HG03196 (cell line): ENCODE results near the gene CDCA7L.
"Not testable (repeated sequence)": the region's sequence is repeated elsewhere in the genome, so short reads cannot be mapped to it uniquely, and the experiment has no call there.

Source experiments
- ATAC-seq: cut with Tn5 transposase; IDR thresholded peaks from one replicate; pipeline ENCODE4 v1.9.1; 2021; ENCODE audit not compliant: unreplicated experiment

Gene CDCA7L

GRCh38 chr7:21944616-21945453 is 864 bp downstream of the CDCA7L start:
- ATAC-seq: no peak

DNA sequence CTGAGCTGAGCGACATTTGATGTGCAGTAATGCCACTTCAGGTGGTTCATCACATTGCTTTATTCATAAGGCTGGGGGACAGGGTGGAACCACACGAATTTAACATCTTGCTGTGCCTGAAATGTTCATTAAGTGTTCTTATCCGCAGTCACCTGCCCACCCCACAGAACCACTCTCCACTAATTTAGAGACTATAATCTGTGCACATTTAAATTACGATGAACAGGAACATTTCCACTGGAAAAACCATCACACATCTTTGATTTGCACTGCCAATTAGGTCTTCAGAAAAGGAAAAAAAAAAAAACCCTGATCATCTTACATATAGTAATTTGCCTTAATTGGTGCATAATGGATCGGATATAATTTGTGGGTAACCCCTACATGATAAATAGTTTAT is 2.3 kb downstream of the CDCA7L start:
- no peak for ATAC-seq

DNA sequence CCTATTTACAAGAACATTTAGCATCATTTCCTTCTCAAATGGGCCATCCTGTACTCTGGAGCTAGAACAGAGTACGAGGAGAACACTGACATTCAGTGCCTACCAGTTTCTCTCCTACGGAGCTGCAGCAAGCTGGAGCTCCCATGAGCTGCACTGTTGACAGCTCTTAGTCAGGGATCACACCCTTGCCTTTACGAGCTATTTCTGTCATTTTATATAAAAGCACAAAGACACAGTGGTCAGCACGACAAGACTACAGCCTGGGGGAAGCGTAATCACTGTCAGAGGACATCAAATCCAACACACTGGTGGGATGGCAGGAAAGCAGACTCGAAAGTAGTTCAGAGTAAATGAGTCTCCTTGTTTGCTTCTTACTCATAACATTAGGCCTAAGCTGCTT is 2.7 kb downstream of the CDCA7L start:
- ATAC-seq: no peak

DNA sequence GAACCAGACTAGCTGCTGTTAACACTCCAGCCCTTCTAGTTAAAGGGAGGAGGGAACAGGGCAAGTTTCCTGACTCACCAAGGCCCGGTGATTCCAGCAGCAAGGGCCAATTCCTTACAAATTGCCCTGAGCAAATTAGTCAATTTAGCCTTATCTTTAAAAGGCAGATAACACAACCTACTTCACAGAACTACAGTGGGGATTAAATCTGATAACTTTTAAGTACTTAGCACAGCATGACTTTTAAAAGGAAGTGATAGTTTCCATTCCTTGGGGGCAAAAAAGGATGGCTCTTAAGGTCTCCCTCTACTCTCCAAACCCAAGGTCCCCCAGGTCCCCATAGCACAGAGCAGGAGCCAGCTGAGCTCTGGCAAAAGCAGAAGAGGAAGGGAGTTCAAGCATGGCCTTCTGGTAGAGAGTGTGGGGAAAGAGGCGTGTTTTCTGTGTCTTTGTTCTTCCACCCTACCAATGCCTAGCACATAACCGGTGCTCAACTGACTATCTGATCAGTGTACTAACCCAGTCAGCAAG is 4.0 kb downstream of the CDCA7L start:
- no peak for ATAC-seq

- no peak for ATAC-seq
Measured at GRCh38 chr7:21939858-21940372, 5.8 kb downstream of the CDCA7L start.

DNA sequence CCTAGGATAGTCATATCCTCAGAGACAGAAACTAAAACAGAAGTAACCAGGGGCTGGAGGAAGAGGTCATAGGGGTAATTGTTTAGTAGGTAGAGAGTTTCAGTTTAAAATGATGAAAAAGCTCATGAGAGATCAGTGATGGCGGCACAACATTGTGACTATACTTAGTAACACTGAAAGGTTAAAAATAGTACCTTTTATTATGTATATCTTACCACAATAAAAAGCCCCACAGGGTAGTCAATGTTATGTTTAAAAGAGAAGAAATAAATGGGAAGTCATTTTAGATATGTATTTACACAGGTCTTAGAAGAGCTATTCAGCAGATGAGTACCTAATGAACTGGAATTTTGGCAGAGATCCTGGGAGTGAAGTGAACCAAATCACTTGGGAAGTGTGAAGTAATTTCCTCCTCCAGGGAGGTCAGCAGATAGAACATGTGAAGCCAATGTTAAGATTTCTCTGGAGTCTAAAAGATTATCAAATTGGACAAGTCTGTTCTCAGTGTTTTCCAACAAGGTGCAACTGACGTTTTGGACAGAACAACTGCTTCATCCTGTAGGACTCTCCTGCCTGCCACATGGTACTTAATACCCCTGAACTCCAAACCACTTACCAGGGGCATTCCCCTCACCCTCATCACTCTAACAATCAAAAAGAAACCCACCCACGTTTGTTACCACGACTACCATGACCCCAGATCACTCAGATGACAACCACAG is 6.4 kb downstream of the CDCA7L start:
- ATAC-seq: peak; percentile 70

- ATAC-seq: no peak
Measured at GRCh38 chr7:21938463-21938862, 7.2 kb downstream of the CDCA7L start.

DNA sequence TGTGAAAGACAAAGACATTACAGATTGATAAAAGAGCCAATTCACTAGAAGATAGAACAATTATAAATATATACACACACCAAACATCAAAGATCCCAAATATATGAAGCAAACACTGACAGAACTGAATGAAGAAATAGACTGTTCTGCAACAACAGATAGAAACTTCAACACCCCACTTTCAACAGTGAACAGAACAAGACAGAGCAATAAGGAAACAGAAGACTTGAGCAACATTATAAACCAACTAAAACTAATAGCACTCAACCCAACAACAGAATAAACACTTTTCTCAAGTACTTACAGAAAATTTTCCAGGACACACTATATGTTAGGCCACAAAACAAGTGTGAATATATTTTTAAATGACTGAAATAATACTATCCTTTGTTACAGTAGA is 10.9 kb downstream of the CDCA7L start:
- ATAC-seq: no peak

- not testable (repeated sequence) for ATAC-seq
Measured at GRCh38 chr7:21933293-21933692, 12.4 kb downstream of the CDCA7L start.

DNA sequence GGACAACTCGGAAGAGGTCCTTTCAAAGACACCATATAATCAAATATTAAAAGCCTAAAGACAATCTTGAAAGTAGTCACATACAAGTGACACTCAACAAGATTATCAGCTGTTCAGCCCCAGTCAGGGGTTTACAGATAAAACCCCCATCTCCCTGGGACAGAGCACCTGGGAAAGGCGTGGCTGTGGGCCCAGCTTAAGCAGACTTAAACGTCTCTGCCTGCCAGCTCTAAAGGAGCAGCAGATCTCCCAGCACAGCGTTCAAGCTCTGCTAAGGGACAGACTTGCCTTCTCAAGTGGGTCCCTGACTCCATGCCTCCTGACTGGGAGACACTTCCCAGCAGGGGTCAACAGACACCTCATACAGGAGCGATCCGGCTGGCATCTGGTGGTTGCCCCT is 18.0 kb downstream of the CDCA7L start:
- no peak for ATAC-seq

DNA sequence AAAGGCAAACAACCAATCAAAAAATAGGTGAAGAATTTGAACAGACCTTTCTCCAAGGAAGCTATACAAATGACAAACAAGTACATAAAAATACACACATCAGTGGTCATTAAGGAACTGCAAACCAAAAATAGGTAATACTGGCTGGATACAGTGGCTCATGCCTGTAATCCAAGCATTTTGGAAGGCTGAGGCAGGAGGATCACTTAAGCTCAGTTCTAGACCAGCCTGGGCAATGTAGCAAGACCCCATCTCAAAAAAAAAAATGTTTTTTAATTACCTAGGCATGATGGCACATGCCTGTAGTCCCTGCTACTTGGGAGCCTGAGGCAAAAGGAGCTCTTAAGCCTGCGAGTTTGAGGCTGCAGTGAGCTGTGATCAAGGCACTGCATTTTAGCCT is 19.3 kb downstream of the CDCA7L start:
- no peak for ATAC-seq

DNA sequence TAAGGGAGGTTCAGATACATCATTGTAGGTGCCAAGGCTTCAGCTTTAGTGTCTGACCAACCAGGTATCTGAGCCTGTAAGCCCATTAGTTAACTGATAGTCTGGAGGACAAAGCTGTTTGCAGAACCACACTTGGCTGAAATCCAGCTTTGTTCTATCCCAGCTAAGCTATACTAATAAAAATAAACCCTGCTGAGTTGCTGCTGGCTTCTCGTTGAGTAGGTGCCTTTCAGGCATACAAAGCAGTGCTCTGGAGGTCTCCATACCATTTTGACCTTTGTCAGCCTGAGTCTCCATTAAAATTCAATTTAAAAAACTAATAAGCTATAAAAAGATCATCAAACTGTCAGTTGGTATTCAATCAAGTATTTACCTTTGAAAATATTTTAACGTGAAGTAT is 22.0 kb downstream of the CDCA7L start:
- no peak for ATAC-seq

GRCh38 chr7:21922605-21923004 is 23.1 kb downstream of the CDCA7L start:
- ATAC-seq: no peak

- no peak for ATAC-seq
Measured at GRCh38 chr7:21920936-21921335, 24.8 kb downstream of the CDCA7L start.

- ATAC-seq: no peak
Measured at GRCh38 chr7:21918216-21918615, 27.5 kb downstream of the CDCA7L start.

DNA sequence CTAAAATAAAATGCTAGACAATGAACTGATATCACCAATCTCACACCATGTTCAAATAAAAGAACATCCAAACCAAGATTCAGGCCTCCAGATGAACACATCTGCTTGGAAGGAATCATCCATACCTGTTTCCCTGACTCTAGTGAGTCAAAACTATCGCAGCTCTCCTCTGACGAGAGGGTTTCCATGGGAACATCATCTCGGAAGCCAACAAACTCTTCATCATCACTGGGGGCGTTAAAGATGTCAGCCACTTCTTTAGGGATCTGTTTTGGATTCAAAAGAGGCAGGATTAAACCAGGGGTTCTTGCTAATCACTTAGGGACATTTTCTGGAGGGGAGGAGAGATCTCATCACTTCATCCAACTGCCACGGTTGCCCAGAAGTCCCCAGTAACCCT is 29.1 kb downstream of the CDCA7L start:
- ATAC-seq: no peak

DNA sequence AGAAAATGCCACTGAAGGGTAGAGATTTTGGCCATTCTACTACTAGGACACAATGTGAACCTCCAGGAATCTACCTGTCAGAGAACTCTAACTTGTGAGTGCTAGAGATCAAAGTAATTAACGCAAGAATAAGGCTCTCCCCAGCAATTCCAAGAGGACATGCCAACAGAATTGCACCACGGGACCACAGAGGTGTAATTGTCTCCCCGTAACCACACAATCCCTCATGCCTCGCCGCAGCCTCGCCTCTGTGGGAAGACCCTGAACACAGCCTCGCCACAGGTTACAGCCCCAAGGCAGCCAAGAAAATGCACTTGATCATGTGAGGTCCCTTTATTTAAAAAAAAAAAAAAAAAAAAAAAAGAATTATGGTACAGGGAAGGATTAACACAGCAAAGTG is 29.5 kb downstream of the CDCA7L start:
- ATAC-seq: no peak

DNA sequence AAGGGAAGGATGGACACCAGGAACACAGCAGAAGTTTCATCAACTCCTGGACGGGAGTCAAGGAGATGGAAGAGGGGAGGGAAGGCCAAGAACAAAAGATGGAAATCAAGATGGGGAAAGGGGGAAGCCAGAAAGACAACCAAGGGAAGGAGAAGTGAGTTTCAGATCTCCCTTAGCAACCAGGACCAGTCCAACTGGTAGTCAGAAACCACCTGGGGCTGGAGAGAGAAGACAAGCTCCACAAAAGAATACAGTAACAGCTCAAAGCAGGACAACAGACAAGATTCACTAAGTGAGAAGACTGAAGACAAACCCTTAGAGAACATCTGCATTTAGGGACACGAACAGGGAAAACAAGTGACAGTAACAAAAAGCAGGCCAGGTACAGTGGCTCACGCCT is 30.6 kb downstream of the CDCA7L start:
- no peak for ATAC-seq

DNA sequence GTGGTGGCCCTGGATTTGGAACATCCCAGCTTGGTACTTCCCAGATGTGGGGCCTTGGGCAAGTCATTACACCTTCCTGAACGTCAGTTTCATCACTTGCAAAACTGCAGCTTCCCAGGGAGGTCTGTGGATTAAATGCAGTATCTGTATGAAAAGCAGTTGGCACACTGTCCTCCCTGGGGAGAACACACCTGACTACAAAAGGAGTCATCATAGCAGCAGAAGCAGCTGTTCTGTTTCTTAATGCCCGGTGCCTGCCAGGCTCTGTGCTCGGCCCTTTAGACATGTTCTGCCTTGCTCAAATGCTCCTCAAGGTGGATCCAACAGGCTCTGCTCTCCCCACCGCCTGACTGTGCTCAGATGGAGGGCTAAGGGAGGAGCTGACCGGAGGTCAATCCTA is 31.0 kb downstream of the CDCA7L start:
- no peak for ATAC-seq

DNA sequence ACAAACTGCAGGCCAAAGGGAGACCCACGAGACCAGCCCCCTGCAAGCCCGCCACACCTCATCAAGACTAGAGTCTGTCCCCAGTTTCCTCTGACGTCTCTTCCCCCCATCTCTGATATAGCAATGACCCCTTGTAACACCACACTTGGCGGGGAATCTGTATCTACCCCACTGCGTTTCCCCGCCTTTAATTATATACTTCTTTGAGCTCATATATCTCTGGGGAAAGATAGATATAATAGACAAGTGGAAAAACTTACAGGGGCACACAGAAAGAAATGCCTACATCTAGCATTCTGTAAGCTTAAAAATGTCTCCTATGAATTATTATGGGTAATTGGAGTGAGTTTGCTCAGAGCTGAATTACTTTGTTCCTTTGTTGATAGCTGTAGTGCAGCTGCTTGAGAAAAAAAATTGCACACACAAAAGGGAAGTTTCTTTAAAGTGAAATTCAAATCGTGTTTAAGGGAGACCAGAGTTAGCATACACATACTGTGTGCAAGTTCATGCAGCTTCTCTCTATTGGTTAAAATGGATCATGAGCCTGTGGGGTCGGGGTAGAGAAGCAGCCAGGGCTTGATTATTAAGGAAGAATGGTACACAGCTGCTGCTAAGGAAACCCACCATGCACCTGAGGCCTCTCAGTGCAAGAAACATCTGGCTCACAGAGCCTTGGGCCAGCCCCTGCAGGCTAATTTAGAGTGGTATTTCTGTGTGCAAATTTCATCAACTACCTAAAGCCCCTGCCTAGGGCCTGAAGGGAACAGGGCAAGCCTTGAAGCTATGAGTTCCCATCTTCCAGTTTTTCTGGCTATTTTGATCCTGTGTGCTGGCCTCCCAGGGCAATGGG is 32.5 kb downstream of the CDCA7L start:
- ATAC-seq: no peak

- no peak for ATAC-seq
Measured at GRCh38 chr7:21912305-21912704, 33.4 kb downstream of the CDCA7L start.
